Measurements from ENCODE around the gene SGSM2.

Gene SGSM2

DNA sequence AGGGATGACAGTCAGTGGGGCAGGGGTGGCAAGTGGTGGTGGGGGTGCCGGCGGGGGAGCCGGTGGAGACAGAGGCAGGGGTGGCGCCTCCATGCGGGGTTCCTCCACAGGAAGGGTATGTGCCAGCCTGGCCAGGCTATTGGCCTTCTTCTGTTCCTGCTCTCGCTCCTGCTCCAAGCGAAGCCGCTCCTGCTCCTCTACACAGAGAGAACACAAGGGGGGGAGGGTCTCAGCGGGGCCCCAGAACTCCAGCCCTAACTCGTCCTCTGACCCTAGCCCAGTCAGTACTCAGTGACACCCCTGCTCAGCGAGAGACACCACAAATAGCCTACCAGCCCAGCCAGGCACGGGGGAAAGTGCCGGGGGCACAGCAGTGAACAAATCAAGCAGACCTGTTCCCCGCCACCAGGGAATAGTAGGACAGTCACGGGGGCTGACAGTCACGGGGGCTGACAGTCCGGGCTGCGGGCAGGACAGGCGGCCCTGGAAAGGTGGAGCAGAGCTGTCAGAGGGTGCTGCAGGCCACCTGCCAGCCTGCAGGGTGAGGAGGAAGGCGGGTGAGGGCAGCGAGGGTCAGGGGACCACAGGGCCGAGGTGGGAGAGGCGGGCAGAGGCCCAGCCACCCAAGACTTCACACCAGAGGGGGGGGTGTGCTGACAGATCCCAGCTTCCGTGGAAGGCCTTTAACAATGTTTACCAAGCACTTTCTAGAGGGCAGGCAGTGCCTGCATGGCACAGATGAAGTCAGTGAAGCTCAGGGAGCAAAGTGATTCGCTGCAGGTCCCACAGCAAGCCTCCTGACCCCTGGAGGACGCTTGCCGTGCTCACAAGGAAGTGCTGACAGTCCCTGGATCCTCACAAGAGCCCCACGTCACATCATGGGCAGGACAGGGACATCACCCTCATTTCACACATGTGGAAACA is 58.2 kb downstream of the SGSM2 start:
- no peak overlapping the region for H3K4me3 ChIP-seq
- H3K27ac ChIP-seq = peak overlapping the region; percentile 89
- no peak overlapping the region for H3K9ac ChIP-seq (ENCODE audit: insufficient read length)

DNA sequence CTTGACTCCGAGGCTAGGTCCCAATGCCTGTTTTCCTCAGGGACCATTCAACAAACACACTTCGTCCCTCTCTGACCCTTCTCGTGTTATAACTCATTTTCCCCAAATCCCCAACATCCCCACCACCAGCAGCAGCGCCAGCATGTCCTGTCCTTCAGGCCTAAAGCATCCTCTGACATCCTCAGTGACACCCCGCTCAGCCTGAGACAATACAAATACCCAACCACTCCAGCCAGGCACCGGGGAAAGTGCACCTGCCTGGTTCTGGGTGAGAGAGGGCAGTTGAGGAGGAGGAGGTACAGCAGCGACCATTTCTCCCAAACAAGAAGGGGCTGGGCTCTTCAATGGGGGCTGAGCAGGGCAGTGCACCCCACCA is 58.9 kb downstream of the SGSM2 start:
- Histone ChIP-seq H3K27ac (peak overlapping the region; percentile 89), H3K36me3 (ENCODE audit: insufficient read depth, low read length) (no peaks in the 10 kb centered on the region), H3K9ac (ENCODE audit: insufficient read length) (no peak overlapping the region), H3K4me3 (peak overlapping the region; percentile 70), H3K9me3 (ENCODE audit: low read depth, low read length) (no peaks in the 10 kb centered on the region)
- no peak for DNase-seq (ENCODE audit: low read depth, low spot score)
- TF ChIP-seq FOXP2 (optimal IDR thresholded peaks at IDR 0.05; ENCODE audit: control extremely low read depth, extremely low read length, insufficient read depth) (no peak), EZH2 (IDR thresholded peaks at IDR 0.05) (no peak), POLR2AphosphoS5 (IDR thresholded peaks at IDR 0.05; ENCODE audit: borderline replicate concordance, low read depth, low read length) (no peak)

More for the DNA sequence above, 58.2 kb downstream of the SGSM2 start:
- no peaks in the 10 kb centered on the region for H3K36me3 ChIP-seq (ENCODE audit: insufficient read depth, low read length)
- H3K9me3 ChIP-seq (ENCODE audit: low read depth, low read length) = no peaks in the 10 kb centered on the region
- DNase-seq (ENCODE audit: low read depth, low spot score) = no peak
- TF ChIP-seq EZH2 (IDR thresholded peaks at IDR 0.05) = no peak
- TF ChIP-seq FOXP2 (optimal IDR thresholded peaks at IDR 0.05; ENCODE audit: control extremely low read depth, extremely low read length, insufficient read depth) = no peak
- no peak for TF ChIP-seq POLR2AphosphoS5 (IDR thresholded peaks at IDR 0.05; ENCODE audit: borderline replicate concordance, low read depth, low read length)

DNA sequence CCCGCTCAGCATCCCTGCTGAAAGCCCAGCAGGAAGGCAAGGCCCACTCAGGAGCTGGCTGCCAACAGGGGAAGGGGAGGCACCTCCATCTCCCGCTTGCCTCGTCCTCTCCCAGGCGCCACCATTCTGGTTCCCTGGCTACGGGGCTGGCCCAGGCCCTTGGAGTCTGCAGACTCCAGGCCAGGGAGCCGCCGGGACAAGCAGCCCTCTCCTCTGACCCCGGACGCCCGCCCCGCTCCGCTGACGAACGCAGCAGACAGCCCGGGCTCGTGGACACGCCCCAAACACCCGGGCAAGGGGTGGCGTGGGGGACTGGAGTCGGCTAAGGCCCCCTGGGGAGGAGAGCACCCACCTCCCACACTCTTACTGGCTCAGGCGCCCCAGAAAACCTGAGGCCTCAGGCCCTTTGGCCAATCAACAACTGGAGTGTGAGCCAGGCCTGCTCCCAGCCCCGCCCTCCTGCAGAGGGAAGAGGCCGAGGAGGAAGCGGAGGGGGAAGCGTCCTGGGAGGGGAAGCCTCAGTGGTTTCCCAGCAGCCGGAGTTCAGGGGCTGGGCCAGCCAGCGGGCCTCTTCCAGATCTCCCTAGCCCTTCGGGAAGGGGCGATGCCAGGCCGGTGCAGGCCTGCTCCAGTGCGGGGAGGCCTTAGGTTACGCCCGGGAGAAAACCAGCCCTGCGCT is 59.4 kb downstream of the SGSM2 start:
- Histone ChIP-seq H3K36me3 (ENCODE audit: insufficient read depth, low read length) (no peaks in the 10 kb centered on the region), H3K4me3 (peak overlapping the region; percentile 70), H3K27ac (peak overlapping the region; percentile 89), H3K9me3 (ENCODE audit: low read depth, low read length) (no peaks in the 10 kb centered on the region), H3K9ac (ENCODE audit: insufficient read length) (peak overlapping the region; percentile 19)
- DNase-seq (ENCODE audit: low read depth, low spot score) = no peak
- TF ChIP-seq POLR2AphosphoS5 (IDR thresholded peaks at IDR 0.05; ENCODE audit: borderline replicate concordance, low read depth, low read length) = 0 out of 2 replicates have a peak, but pooled peaks have one; percentile 11
- TF ChIP-seq EZH2 (IDR thresholded peaks at IDR 0.05) = no peak

DNA sequence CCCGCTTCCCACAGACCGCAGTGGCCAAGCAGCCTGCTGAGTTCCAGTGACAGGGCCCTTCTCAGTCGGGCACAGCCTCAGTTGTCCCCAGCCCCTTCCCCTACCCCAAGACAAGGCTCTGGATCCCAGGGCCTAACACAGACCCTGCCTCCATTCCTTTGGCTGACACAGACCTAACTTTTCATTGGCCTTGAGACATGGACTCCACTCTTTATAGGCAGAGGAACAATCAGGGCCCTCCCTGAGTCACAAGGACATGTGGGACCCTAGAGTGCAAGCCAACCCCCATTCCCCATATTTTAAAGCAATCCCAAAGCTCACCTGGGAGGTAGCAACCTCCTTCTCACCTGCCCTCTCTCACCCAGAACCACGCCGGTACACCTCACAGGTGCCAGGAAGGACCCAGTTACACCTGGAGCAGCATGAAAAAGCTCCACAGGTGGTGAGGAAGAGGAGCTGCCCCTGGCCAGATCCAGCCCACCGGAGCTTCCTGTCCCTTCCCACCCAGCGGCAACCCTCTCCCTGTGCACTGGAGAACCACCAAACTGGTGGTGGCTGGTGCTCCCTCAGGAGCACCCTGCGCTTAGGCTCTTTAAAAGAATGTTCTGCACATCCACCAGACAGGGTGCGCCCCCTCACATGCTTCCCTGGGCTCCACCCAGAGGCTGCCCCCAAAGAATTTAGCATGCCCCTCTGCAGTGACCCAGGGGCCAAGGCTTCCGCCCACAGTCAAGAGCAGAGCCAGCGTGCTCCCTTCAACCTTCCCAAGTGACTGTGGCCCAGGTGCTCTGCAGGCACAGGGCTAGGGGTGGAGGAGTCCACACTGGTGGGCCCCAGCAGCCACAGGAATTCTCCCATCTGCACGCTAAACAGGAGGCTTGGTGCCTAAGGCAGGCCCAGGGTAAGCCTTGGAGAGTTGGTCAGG is 60.2 kb downstream of the SGSM2 start:
- Histone ChIP-seq H3K9ac (ENCODE audit: insufficient read length) (peak overlapping the region; percentile 19), H3K27ac (peak overlapping the region; percentile 89), H3K4me3 (peak overlapping the region; percentile 70), H3K36me3 (ENCODE audit: insufficient read depth, low read length) (no peaks in the 10 kb centered on the region), H3K9me3 (ENCODE audit: low read depth, low read length) (no peaks in the 10 kb centered on the region)
- no peak for DNase-seq (ENCODE audit: low read depth, low spot score)
- TF ChIP-seq FOXP2 (optimal IDR thresholded peaks at IDR 0.05; ENCODE audit: control extremely low read depth, extremely low read length, insufficient read depth) (no peak), EZH2 (IDR thresholded peaks at IDR 0.05) (no peak), POLR2AphosphoS5 (IDR thresholded peaks at IDR 0.05; ENCODE audit: borderline replicate concordance, low read depth, low read length) (no peak)

DNA sequence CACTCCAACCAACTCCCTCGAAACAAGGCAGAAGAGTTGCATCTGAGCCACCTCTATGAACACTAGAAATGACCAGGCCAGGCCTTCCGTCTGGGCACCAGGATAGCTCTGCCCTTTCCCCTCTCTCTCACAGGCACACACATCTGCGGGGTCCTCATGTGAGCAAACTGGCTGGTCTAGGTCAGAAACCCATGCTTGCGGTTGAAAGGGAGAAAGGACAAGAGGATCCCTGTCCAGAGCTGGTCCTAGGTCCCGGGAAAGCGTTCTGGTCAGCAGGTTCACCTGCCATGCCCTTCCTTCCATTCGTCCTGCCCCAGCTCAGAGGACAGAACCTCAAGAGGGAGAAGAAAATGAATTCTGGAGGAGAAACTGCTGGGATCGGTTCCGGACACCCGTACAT is 60.9 kb downstream of the SGSM2 start:
- TF ChIP-seq POLR2AphosphoS5 (IDR thresholded peaks at IDR 0.05; ENCODE audit: borderline replicate concordance, low read depth, low read length) (no peak), EZH2 (IDR thresholded peaks at IDR 0.05) (no peak), FOXP2 (optimal IDR thresholded peaks at IDR 0.05; ENCODE audit: control extremely low read depth, extremely low read length, insufficient read depth) (no peak)
- no peak for DNase-seq (ENCODE audit: low read depth, low spot score)
- Histone ChIP-seq H3K27ac (peak overlapping the region; percentile 89), H3K4me3 (peak overlapping the region; percentile 94), H3K9ac (ENCODE audit: insufficient read length) (peak overlapping the region; percentile 61), H3K36me3 (ENCODE audit: insufficient read depth, low read length) (no peaks in the 10 kb centered on the region), H3K9me3 (ENCODE audit: low read depth, low read length) (no peaks in the 10 kb centered on the region)

DNA sequence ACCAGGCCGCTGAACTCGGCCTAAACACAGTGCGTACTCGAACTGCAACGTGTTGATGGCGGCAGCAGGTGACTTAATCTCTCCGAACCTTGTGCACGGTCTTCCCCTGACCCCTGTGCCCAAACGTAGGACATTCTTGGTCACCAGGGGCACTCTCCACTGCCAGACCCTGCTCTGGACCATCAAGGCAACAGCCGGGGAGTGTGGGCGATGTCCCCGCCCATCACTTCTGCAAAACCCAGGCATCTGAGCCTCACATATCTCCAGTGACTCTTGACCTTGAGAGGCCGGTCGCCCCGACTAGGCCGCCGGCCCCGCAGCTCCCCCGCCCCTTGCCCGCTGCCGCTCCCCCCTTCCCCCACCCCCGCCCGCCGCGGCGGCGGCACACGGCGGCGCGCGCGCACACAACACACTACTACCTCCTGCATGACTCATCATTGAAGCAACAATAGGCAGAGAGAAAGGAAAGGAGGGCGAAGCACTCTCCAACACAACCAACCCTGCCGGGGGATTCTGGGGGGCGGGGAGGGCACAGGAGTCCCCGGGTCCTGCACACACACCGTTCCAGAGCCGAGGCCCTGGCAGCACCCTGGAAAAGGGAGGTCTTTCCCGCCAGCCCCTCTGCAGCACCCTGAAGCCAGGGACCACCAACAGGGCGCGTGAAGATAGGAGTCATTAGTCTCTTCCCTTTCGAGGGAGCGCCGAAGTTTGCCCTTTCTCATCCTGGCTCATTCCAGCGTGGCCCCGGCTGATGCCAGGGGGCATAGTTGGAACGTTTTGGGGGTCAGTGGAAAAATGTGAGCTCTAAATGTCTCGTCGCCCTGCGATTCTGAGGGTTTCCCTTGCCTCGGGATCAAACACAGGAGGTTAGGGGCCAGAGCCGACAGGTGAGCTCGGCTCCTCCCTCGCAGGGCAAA is 61.6 kb downstream of the SGSM2 start:
- TF ChIP-seq POLR2AphosphoS5 (IDR thresholded peaks at IDR 0.05; ENCODE audit: borderline replicate concordance, low read depth, low read length) = no peak
- TF ChIP-seq FOXP2 (optimal IDR thresholded peaks at IDR 0.05; ENCODE audit: control extremely low read depth, extremely low read length, insufficient read depth) = no peak
- no peak for TF ChIP-seq EZH2 (IDR thresholded peaks at IDR 0.05)
- Histone ChIP-seq H3K9me3 (ENCODE audit: low read depth, low read length) (no peaks in the 10 kb centered on the region), H3K9ac (ENCODE audit: insufficient read length) (peak overlapping the region; percentile 79), H3K27ac (peak overlapping the region; percentile 89), H3K36me3 (ENCODE audit: insufficient read depth, low read length) (no peaks in the 10 kb centered on the region), H3K4me3 (peak overlapping the region; percentile 94)
- no peak for DNase-seq (ENCODE audit: low read depth, low spot score)
